HUES6 (cell line): ENCODE measurements around the gene ZNF407.

Experiments used
- H3K27ac ChIP-seq: 2 replicates; pipeline ENCODE4 v1.7.0; 2013; ENCODE audit warnings: low read depth, mild to moderate bottlenecking, low read length, inconsistent platforms
- H3K27me3 ChIP-seq: 2 replicates; pipeline ENCODE4 v1.6.1; 2013; ENCODE audit warnings: low read length; ENCODE audit not compliant: control insufficient read depth, insufficient read depth
- H3K36me3 ChIP-seq: 2 replicates; pipeline ENCODE4 v1.6.1; 2013; ENCODE audit warnings: low read length; ENCODE audit not compliant: control insufficient read depth, insufficient read depth
- H3K4me1 ChIP-seq: 2 replicates; pipeline ENCODE4 v1.6.1; 2013; ENCODE audit warnings: low read length; ENCODE audit not compliant: control insufficient read depth, insufficient read depth
- H3K4me3 ChIP-seq: 2 replicates; pipeline ENCODE4 v1.5.1; 2013; ENCODE audit warnings: low read depth, low read length
- H3K9ac ChIP-seq: one replicate; pipeline ENCODE4 v1.6.1; 2013; ENCODE audit warnings: mild to moderate bottlenecking, low read length
- H3K9me3 ChIP-seq: 2 replicates; pipeline ENCODE4 v1.6.1; 2013; ENCODE audit warnings: low read depth, low read length; ENCODE audit not compliant: control insufficient read depth, insufficient read depth

Gene ZNF407

DNA sequence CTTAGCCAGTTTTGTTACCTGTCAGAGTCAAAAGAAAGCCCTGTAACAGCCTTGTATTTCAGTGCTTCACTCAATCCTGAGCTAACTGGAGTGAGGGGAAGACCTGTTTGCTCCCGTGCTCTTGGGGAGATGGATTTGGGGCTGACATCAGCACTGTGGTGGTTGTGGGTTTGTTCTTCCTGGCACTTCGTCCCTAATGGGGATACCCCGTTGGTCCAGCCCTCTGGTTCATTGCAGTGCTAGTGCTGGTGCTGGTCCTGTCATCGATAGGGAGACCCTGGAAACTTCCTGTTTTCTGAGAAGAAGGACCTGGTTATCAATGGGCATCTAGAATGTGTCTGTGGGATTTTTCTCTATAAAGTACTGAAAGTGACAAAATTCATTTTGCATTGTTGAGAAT lies 205.4 kb downstream of the ZNF407 start:
- H3K9me3 ChIP-seq: no peaks in the 10 kb centered on the region
- no peak overlapping the region for H3K9ac ChIP-seq
- no peak overlapping the region for H3K4me3 ChIP-seq
- H3K27me3 ChIP-seq: no peaks in the 10 kb centered on the region
- no peak overlapping the region for H3K27ac ChIP-seq
- H3K4me1 ChIP-seq: peaks cover 35% of the 10 kb centered on the region
- H3K36me3 ChIP-seq: no peaks in the 10 kb centered on the region

DNA sequence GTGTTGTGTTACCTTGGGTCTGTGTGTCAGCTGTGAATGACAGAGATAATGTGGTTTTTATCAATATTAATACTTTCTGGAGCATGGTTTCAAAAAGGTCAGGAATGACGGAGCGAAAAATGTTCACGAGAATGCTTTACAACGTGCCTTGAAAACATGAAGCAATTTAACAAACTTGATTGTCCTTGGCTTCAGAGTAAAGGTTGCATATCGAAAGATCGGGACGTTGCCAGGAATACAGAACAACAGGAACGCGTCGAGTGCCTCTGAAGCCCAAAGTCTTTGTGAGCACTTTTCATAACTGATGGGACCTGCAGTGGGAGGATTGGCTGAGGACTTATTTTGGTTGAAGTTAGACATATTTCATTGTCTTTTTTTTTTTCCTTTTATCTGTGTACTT lies 206.1 kb downstream of the ZNF407 start:
- H3K36me3 ChIP-seq: no peaks in the 10 kb centered on the region
- H3K27me3 ChIP-seq: no peaks in the 10 kb centered on the region
- no peak overlapping the region for H3K9ac ChIP-seq
- no peak overlapping the region for H3K4me3 ChIP-seq
- no peaks in the 10 kb centered on the region for H3K9me3 ChIP-seq
- no peak overlapping the region for H3K27ac ChIP-seq
- H3K4me1 ChIP-seq: peaks cover 35% of the 10 kb centered on the region

DNA sequence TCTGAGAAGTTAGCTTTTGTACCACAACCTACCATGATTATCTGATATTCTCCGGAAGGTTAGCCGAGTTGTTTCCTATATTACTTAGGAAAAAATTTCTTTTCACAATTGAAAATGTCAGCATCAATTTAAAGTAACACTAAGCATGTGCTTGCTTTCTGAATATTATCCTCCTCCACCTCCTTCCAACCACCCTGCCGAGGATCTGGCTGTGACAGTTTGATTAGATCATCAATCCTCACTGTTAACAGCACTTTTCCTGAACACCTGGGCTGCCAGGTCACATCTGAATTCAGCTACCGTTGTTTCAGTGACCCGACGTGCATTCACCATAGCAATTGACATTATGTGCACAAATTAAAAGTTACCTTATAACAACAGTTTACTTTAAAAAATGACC lies 207.0 kb downstream of the ZNF407 start:
- Histone ChIP-seq H3K9me3 (no peaks in the 10 kb centered on the region), H3K27me3 (no peaks in the 10 kb centered on the region), H3K9ac (no peak overlapping the region), H3K4me3 (no peak overlapping the region), H3K36me3 (no peaks in the 10 kb centered on the region), H3K27ac (peak overlapping the region; percentile 1; the same call in 1 of the 2 replicates), H3K4me1 (peaks cover 29% of the 10 kb centered on the region)

DNA sequence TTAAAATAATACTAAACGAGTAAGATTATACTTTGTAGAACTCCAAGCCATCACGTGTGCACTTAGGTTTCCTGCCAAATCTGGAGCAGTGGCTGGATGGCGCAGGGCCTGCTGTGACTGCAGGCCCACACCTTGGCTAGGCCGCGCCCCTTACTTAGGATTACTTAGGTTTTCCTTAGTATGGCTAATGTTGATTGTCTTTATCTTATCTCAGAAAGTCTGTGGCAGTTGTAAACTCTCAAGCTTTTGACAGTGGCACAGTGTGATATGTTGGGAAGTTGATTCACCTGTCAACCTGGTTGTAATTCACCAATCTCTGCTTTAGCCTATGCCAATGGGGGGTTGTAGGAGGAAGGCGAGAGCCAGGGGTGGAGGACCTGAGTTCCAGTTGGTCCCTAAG lies 208.4 kb downstream of the ZNF407 start:
- H3K27me3 ChIP-seq: no peaks in the 10 kb centered on the region
- peak overlapping the region; percentile 17 for H3K9ac ChIP-seq
- no peaks in the 10 kb centered on the region for H3K9me3 ChIP-seq
- H3K27ac ChIP-seq: no peak overlapping the region
- H3K36me3 ChIP-seq: no peaks in the 10 kb centered on the region
- H3K4me1 ChIP-seq: peaks cover 18% of the 10 kb centered on the region
- H3K4me3 ChIP-seq: no peak overlapping the region

DNA sequence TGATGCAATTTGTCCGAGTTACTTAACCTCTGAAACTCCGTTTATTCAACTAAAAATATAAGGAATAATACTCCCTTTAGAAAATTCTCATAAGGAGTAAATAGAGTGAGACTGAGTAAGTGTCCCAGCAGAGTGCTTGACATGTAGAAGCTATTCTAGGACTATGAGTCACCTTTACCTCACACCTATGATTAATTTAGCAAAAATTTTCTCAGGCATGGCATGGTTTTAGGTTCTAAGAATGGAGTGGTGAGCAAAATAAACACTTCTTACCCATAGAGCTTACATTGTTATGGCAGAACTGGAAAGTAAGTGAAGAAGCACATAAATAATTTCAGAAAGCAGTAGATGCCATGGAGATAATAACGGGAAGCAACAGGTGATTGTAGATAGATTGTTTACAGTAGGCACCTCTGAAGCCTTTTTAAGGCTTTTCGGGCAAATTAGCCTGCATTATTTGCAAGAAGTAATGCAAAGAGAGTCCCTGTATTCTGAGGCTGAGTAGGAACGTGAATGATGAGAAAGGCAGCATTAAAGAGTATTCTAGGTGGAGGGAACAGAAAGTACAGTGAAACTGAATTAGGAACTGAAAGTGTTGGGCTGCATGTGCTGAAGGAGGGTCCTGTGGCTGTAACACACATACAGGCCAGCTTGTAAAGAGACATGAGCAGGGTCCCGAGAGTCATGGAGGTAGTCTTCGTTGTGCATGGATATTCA lies 209.2 kb downstream of the ZNF407 start:
- Histone ChIP-seq H3K36me3 (no peaks in the 10 kb centered on the region), H3K4me3 (no peak overlapping the region), H3K4me1 (peaks cover 18% of the 10 kb centered on the region), H3K27me3 (no peaks in the 10 kb centered on the region), H3K9ac (no peak overlapping the region), H3K9me3 (no peaks in the 10 kb centered on the region), H3K27ac (no peak overlapping the region)

DNA sequence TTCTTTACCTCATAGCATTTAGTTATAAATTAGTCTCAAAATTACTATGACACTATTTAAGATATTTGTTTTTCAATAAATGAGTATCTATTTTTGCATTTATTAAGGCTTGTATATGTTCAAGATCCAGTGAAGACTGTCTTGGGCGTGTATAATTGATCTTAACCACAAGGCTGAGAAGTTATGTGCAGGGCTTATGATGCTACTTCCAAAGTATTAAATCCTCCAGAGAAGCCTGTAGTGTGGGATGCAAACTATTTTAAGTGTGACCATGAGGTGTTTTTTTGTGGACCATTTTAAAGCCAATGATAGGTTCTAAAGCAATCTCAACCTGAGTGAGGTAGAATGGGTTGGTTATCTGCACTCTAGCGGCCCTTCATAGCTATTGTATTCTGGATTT lies 219.9 kb downstream of the ZNF407 start:
- no peaks in the 10 kb centered on the region for H3K27me3 ChIP-seq
- no peak overlapping the region for H3K27ac ChIP-seq
- no peak overlapping the region for H3K4me3 ChIP-seq
- peaks cover 13% of the 10 kb centered on the region for H3K4me1 ChIP-seq
- no peaks in the 10 kb centered on the region for H3K9me3 ChIP-seq
- no peaks in the 10 kb centered on the region for H3K36me3 ChIP-seq
- no peak overlapping the region for H3K9ac ChIP-seq

DNA sequence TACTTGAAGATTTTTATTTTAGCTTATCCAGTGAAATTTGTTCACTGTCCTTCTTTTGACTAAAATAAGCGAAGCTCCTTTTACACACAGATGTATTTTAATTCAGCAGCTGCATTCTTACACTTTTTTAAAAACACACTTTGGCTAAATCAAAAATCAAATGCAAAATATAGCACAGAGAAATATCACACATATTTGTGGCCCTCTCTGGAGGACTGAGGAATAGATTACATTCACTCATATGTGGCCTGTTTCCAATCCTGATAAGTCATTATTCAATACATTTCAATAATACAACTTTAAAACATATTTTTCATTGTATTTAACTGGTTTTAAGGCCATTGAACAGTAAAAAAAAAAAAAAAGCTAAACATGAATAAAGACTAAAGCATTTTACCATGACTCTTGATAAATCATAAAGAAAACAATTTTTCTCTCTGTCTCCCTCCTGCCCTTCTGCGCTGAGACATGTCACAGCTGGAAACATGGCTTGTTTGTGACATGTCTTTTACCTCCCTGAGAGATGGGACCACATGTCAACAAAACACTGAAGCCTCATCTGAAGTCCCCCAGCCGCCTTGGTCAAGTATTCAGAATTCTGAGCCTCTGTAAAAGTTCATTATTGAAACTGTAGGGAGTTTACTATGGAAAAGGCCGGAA lies 221.0 kb downstream of the ZNF407 start:
- peaks cover 13% of the 10 kb centered on the region for H3K4me1 ChIP-seq
- H3K36me3 ChIP-seq: no peaks in the 10 kb centered on the region
- no peak overlapping the region for H3K4me3 ChIP-seq
- no peak overlapping the region for H3K27ac ChIP-seq
- H3K9me3 ChIP-seq: no peaks in the 10 kb centered on the region
- no peaks in the 10 kb centered on the region for H3K27me3 ChIP-seq
- no peak overlapping the region for H3K9ac ChIP-seq

DNA sequence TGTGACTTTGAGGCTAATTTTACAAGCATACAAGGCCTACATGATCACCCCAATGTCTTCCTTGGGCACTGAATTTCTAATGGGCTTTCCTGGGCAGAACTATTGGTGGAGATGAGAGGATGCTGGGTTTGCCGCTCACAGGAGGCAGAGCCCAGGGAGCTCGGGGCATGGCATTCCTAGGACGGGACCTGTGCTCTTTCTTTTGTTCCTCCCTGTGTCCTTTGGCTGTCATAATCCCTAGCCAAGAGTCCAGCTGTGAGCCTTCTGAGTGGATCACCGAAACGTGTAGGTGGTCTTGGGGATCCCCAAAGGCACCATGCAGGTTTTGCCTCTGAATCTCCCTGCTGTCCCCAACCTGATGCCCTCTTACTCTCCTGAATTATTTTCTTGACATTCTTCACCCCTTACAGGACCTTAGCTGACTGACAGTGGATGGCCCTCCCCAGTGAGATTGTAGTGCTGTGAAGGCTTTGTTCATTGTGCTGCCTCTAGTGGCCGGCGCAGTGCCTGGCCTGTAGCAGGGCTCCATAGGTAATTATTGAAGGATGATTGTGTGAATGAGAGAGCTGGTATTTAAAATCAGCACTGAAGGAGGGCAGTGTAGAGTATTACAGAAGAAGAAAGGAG lies 221.9 kb downstream of the ZNF407 start:
- Histone ChIP-seq H3K9ac (no peak overlapping the region), H3K4me1 (peaks cover 13% of the 10 kb centered on the region), H3K36me3 (no peaks in the 10 kb centered on the region), H3K27me3 (no peaks in the 10 kb centered on the region), H3K9me3 (no peaks in the 10 kb centered on the region), H3K27ac (no peak overlapping the region), H3K4me3 (peak overlapping the region; percentile 12; the same call in 1 of the 2 replicates)

DNA sequence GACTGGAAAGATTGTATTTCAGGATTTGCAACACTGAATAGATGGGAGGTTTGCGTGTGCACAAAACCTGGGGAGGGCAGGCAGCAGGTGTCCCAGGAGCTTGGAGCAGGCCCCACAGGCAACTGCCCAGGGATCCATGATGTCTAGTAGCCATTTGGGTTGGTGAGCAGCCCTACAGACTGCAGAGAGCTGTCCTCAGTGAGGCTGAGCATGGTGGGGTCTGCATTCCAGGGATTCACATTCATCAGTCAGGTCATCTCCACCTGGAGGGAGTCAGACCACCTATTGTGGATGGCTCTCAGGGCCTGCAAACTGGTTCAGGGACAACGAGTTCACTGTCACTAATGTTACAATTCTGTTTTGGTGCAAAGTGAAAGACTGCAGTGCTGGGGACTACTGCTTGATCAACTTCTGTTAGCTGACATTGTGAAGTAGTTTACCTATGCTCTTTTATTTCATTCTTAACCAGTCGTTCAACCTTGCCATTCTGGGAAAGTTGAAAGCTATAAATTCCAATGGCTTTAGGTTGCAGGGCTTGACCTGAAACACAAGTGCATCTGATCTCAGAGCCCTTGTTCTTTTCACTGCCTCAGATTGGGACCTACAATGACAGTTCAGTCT lies 222.6 kb downstream of the ZNF407 start:
- Histone ChIP-seq H3K36me3 (no peaks in the 10 kb centered on the region), H3K9ac (no peak overlapping the region), H3K4me1 (peaks cover 13% of the 10 kb centered on the region), H3K27ac (no peak overlapping the region), H3K9me3 (no peaks in the 10 kb centered on the region), H3K27me3 (no peaks in the 10 kb centered on the region), H3K4me3 (no peak overlapping the region)

DNA sequence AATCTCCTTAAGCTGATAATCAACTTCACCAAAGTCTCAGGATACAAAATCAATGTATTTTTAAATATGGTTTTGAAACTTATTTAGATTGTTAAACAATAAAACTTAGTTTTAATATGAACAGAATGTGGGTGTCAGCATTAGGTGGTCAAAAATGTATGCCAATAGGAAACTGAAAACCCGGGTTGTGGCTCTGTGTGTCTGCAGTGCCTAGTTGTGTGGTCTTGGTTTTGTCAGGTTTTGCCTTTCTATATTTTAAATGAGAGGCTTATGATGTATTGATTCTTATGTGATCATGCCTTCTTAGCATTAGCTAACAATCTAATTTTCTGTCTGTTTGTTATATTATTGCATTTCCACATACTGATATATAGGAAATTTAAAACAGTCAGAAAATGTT lies 227.8 kb downstream of the ZNF407 start:
- no peak overlapping the region for H3K27ac ChIP-seq
- no peaks in the 10 kb centered on the region for H3K27me3 ChIP-seq
- H3K36me3 ChIP-seq: no peaks in the 10 kb centered on the region
- H3K9me3 ChIP-seq: no peaks in the 10 kb centered on the region
- H3K4me1 ChIP-seq: 0 out of 2 replicates have a peak, but pooled peaks cover under 1% of the 10 kb centered on the region
- no peak overlapping the region for H3K9ac ChIP-seq
- no peak overlapping the region for H3K4me3 ChIP-seq

DNA sequence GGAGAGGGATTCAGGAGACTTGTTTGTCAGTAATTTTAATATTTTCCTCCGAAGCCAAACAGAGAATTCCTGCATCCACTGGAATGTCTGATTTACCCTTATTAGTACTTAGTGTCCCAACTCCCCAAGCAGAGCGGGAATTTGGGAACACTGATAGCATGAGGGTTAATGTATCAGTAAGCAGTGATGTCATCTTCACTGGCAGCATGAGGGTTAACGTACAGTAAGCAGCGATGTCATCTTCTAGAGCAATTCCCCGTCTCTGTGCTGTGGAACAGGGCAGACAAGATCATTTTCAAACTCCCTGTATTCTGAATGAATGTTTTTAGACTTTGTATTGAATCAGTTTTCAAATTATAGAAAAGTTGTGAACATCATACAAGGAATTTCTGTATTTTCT lies 228.9 kb downstream of the ZNF407 start:
- no peak overlapping the region for H3K27ac ChIP-seq
- H3K9me3 ChIP-seq: no peaks in the 10 kb centered on the region
- H3K27me3 ChIP-seq: no peaks in the 10 kb centered on the region
- H3K9ac ChIP-seq: no peak overlapping the region
- no peak overlapping the region for H3K4me3 ChIP-seq
- H3K4me1 ChIP-seq: no peaks in the 10 kb centered on the region
- no peaks in the 10 kb centered on the region for H3K36me3 ChIP-seq
